Caco-2 (cell line): ENCODE data around the gene RAD51B. TPM values are rescaled to one million over a fixed set of nuclear protein-coding genes. Genes with fewer than 3 reads are reported as not detected.

Source experiments
- BruUV-seq: library from RNA; stranded (reverse); fragments of 400-500 nt; replicated peaks from 2 replicates; lab custom pipeline; 2021; lab: Mats Ljungman, UMichigan
- CTCF ChIA-PET: fragments of 300-600 bp; sonication (Branson Sonifier 250); formaldehyde crosslinking; loops from one replicate; lab custom pipeline; 2022; ENCODE audit warnings: antibody characterized with exemption; lab: Charles Lee
- POLR2A ChIA-PET: fragments of 300-600 bp; sonication (Branson Sonifier 250); formaldehyde crosslinking; loops from one replicate; lab custom pipeline; 2022; ENCODE audit warnings: antibody characterized with exemption; lab: Charles Lee
- DNase-seq, 2 experiments: peaks; one replicate each; pipeline versions ENCODE4 v3.0.0 to v3.0.0-alpha.2; 2020 to 2022
- H3K27me3 ChIP-seq: replicated peaks from 2 replicates; pipeline ENCODE4 v1.6.0; 2011; ENCODE audit warnings: low read length; ENCODE audit not compliant: control insufficient read depth, insufficient read depth
- H3K36me3 ChIP-seq: 2 replicates; pipeline ENCODE4 v1.5.1; 2011; ENCODE audit warnings: low read length; ENCODE audit not compliant: control insufficient read depth, insufficient read depth
- H3K4me1 ChIP-seq: fragments of 250-450 bp; sonication (Bioruptor Pico); 2 replicates; pipeline ENCODE4 v1.5.1; 2020; ENCODE audit warnings: mild to moderate bottlenecking
- H3K4me3 ChIP-seq: 2 replicates; pipeline ENCODE4 v1.5.1; 2011; ENCODE audit warnings: low read depth, mild to moderate bottlenecking, control low read depth, low read length
- H3K9me3 ChIP-seq: fragments of 250-450 bp; sonication (Bioruptor Pico); 2 replicates; pipeline ENCODE4 v1.5.1; 2020; ENCODE audit warnings: mild to moderate bottlenecking, moderate library complexity
- H3K27ac Mint-ChIP-seq: one replicate; pipeline ENCODE4 v1.8.0; 2022; ENCODE audit warnings: mixed read lengths; ENCODE audit not compliant: unreplicated experiment
- H3K27me3 Mint-ChIP-seq: one replicate; pipeline ENCODE4 v1.8.0; 2022; ENCODE audit warnings: mixed read lengths; ENCODE audit not compliant: insufficient read depth, unreplicated experiment
- H3K36me3 Mint-ChIP-seq: one replicate; pipeline ENCODE4 v1.8.0; 2022; ENCODE audit warnings: mild to moderate bottlenecking, mixed read lengths; ENCODE audit not compliant: insufficient read depth, unreplicated experiment
- H3K4me1 Mint-ChIP-seq: one replicate; pipeline ENCODE4 v1.8.0; 2022; ENCODE audit warnings: low read depth, mixed read lengths; ENCODE audit not compliant: unreplicated experiment
- H3K4me3 Mint-ChIP-seq: one replicate; pipeline ENCODE4 v1.8.0; 2022; ENCODE audit warnings: mild to moderate bottlenecking, moderate library complexity, mixed read lengths; ENCODE audit not compliant: unreplicated experiment
- H3K9me3 Mint-ChIP-seq: one replicate; pipeline ENCODE4 v1.8.0; 2022; ENCODE audit warnings: mixed read lengths; ENCODE audit not compliant: unreplicated experiment
- CTCF ChIP-seq, 2 experiments: fragments of 200-600 bp in 1 of 2; IDR thresholded peaks; 1 replicate in 1 of 2; 2 replicates in 1 of 2; pipeline versions ENCODE4 v1.5.1 to v1.8.0; 2011 to 2022; ENCODE audit warnings: antibody characterized with exemption in 1 of 2, control low read depth in 1 of 2, inconsistent platforms in 1 of 2, low read depth in 1 of 2, low read length in 1 of 2, mild to moderate bottlenecking in 1 of 2, moderate library complexity in 1 of 2; ENCODE audit not compliant: insufficient read depth in 1 of 2, severe bottlenecking in 1 of 2, unreplicated experiment in 1 of 2
- intact Hi-C: fragments of 100-400 bp; cut with micrococcal nuclease; formaldehyde crosslinking; loops from one replicate; pipeline ENCODE4 v1.10.0; 2022; ENCODE audit not compliant: unreplicated experiment
- total RNA-seq: library from RNA; stranded (reverse); gene quantifications from 2 replicates; pipeline ENCODE4 v1.2.3, GENCODE V29; 2022

Gene RAD51B
- total RNA-seq, 1 experiment from 2014 or later, result 16.7 TPM

DNA sequence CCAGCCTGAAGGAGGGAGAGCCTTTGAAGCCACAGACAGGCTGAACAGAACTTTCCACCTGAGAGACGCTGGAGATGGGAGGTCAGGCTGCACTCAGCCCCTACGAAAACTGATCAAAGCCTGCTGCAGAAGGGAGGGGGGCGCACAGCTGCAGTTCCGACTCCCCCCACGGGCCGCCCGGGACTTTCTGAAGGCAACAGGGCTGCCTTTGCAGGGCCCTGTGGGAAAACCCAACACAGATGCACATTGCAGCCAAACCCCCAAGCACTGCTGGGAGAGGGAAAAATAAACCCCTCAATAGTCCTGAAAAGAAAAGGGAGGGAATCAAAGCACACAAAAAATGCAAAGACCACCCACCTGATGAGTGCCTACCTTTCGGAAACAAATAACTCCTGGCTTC is 682.7 kb downstream of the RAD51B start:
- Histone ChIP-seq H3K9me3 (no peaks in the 10 kb centered on the region), H3K4me3 (no peak overlapping the region), H3K27me3 (no peaks in the 10 kb centered on the region), H3K36me3 (no peaks in the 10 kb centered on the region), H3K4me1 (peaks cover 33% of the 10 kb centered on the region)
- TF ChIP-seq CTCF (IDR thresholded peaks at IDR 0.05; ENCODE audit: insufficient read depth in 1 of 2, low read depth in 1 of 2, low read length in 1 of 2, severe bottlenecking in 1 of 2, unreplicated experiment in 1 of 2), result no peak
- intact Hi-C loops, result no loop called here
- ChIA-PET CTCF (interaction anchor here (0.6 kb wide), 1 partner anchor 637 kb away, joined by 4 read pairs; no protein-coding TSS in a partner anchor), POLR2A (no interaction called here)
- Mint-ChIP-seq H3K4me3 (no peak overlapping the region), H3K27me3 (no peaks in the 10 kb centered on the region), H3K27ac (peak overlapping the region; percentile 60), H3K36me3 (no peaks in the 10 kb centered on the region), H3K9me3 (no peaks in the 10 kb centered on the region), H3K4me1 (peaks cover 27% of the 10 kb centered on the region)
- BruUV-seq, result no TSS peak
- no peak for DNase-seq

- peak overlapping the region; percentile 60 for H3K27ac Mint-ChIP-seq
- no peaks in the 10 kb centered on the region for H3K27me3 Mint-ChIP-seq
- Histone ChIP-seq H3K4me3 (no peak overlapping the region), H3K4me1 (peaks cover 33% of the 10 kb centered on the region), H3K36me3 (no peaks in the 10 kb centered on the region), H3K27me3 (no peaks in the 10 kb centered on the region), H3K9me3 (no peaks in the 10 kb centered on the region)
- POLR2A ChIA-PET, result no interaction called here
- no peak for TF ChIP-seq CTCF (IDR thresholded peaks at IDR 0.05; ENCODE audit: insufficient read depth in 1 of 2, low read depth in 1 of 2, low read length in 1 of 2, severe bottlenecking in 1 of 2, unreplicated experiment in 1 of 2)
- BruUV-seq, result no TSS peak
- DNase-seq, result peak; percentile 36 to 71
- H3K4me3 Mint-ChIP-seq, result no peak overlapping the region
- CTCF ChIA-PET, result no interaction called here
- H3K9me3 Mint-ChIP-seq, result no peaks in the 10 kb centered on the region
- H3K4me1 Mint-ChIP-seq, result peaks cover 27% of the 10 kb centered on the region
- intact Hi-C loops, result loop anchor here (1.0 kb wide), 1 partner anchor 41 kb away; no protein-coding TSS in a partner anchor
- H3K36me3 Mint-ChIP-seq, result no peaks in the 10 kb centered on the region
Observed at GRCh38 chr14:68503186-68503825, 683.7 kb downstream of the RAD51B start.

DNA sequence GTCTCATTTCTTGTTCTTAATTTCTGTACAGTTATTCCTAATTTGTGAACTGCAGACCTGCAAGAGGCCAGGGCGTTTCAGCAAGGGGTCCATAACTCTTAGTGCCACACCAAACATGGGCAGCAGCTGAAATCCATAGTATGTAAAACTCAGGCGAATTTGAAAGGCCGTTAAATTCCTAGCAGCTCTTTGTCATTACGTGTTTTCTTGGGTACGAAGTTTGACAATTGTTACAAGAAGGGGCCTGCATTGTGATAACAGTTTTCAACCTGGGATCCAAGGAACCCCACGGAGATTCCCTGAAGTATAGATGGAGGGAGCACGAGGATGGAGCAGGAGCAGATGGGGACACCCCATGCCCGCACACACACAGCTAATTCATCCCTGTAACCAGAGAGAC is 685.3 kb downstream of the RAD51B start:
- Histone ChIP-seq H3K27me3 (no peaks in the 10 kb centered on the region), H3K9me3 (no peaks in the 10 kb centered on the region), H3K4me1 (peaks cover 33% of the 10 kb centered on the region), H3K4me3 (no peak overlapping the region), H3K36me3 (no peaks in the 10 kb centered on the region)
- POLR2A ChIA-PET, result no interaction called here
- TF ChIP-seq CTCF (IDR thresholded peaks at IDR 0.05; ENCODE audit: insufficient read depth in 1 of 2, low read depth in 1 of 2, low read length in 1 of 2, severe bottlenecking in 1 of 2, unreplicated experiment in 1 of 2), result no peak
- no TSS peak for BruUV-seq
- H3K27ac Mint-ChIP-seq, result no peak overlapping the region
- no peaks in the 10 kb centered on the region for H3K27me3 Mint-ChIP-seq
- DNase-seq, result no peak
- H3K4me1 Mint-ChIP-seq, result peaks cover 27% of the 10 kb centered on the region
- no peaks in the 10 kb centered on the region for H3K36me3 Mint-ChIP-seq
- intact Hi-C loops, result no loop called here
- H3K4me3 Mint-ChIP-seq, result no peak overlapping the region
- CTCF ChIA-PET, result interaction anchor here (0.5 kb wide), 1 partner anchor 755 kb away, joined by 4 read pairs; the partner anchor contains the start of gene GALNT16
- H3K9me3 Mint-ChIP-seq, result no peaks in the 10 kb centered on the region
